GM19193 (cell line): ENCODE measurements around the gene NEURL1B.

Experiments
- POLR2A ChIP-seq: IDR thresholded peaks from 4 replicates; pipeline ENCODE4 v1.6.1; 2011; ENCODE audit not compliant: insufficient read depth, insufficient read length; ENCODE audit errors: extremely low read depth

Gene NEURL1B

DNA sequence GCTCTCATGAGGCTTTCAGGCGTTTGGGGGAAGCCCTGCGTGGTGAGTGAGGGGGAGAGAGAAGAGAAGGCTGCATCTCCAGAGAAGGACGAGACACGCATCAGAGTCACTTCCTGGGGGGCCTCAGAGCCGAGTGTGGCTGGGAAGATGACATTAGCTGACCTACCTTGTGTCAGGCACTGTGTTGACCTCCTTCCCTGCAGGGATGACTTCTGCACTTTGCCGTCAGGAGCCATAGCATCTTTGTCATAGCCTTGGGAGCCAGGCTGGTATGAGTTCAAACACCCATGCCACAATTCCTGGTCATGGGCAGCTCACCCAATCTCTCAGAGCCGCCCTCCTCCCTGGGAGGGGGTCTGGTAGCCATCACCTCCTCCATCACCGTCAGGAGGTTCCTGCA, 17.3 kb downstream of the NEURL1B start:
- TF ChIP-seq POLR2A, result no peak

DNA sequence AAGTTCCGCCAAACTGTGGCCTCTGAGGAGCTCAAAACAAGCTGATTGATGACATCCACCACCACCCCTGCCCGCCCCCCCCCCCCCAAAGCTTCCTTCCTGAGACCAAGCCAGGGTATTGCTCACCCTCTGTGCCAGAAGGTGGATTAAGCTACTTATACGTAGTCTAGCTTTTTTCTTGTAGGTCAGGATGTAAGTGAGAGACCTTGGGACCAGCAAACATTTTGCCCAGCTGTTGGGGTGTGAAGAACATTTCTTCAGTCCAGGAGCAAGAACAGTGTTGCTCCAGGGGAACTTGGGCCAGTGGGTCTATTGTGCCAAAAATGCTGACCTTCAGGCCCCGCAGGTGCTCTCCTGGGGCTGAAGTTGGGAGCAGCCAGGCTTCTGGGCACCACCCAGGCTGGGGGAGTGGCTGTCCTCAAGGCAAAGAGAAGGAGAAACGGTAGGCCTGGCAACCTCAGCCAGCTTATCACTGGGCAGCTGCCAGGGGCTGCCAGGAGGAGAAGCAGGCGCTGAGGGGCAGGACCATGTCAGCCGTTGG, 18.0 kb downstream of the NEURL1B start:
- TF ChIP-seq POLR2A, result no peak

DNA sequence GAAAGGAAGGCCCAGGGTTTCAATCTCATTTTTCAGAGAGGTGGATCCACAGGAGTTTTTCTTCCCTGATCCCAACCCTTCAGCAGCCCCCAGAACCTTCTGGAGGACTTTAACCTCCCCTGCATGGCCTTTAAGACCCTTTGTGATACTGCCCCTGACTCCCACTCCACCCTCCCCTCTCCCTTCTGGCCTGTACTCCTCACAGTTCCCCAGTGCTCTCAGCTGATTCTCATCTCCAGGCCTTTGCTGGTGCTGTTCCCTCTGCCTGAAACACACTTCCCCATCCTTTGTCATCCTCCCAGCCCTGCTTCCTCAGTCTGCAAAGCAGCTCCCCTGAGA, 18.5 kb downstream of the NEURL1B start:
- TF ChIP-seq POLR2A, result no peak

DNA sequence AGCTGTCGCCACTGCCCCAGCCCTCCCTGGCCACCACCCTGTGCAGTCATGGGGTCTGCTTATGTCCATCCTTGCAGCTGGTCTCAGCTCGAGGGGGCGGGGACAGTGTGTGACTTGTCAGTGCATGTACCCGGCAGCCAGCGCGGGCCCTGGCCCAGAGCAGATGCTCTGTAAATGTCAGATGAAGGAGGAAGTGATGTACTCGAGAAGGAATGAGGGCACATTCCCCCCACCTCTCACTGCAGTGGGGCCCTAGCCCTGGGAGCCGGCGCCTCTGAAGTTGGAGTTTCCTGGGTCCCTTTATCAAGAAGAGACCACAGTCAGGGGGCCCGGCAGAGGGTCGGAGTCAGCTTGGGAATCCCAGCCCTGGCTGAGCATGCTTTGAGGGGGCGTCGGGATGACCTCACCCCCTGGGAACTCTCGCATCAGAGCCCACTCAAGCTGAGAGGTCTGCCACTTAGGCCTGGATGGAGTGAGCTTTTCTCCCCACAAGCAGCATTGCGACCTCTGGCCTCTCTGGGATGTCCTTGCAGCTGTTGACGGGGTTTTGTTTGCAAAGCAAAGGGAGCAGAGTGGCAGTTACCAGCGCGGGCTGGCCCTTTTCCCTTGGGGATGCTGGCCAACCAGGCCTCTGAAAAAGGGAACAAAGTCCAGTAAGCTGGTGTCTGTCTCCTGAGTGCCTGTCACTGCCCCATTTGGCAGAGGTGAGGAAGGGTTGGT, 19.0 kb downstream of the NEURL1B start:
- TF ChIP-seq POLR2A, result no peak

DNA sequence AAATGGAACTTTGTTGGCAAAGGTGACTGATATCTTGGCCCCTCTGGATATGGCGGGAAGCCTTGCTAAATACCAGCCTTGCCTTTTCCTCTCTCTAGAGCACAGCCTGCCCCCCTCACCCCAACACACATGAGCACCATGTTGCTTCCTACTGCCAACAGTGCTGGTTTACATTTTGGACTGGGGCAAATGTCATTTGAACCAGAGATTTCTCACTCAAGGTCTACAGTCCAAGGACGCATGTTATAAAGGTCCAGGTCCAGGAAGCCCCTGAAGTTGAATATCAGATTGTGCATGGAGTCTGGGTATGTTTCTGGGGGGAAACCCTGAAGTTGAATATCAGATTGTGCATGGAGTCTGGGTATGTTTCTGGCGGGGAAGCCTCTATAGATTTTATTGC, 19.9 kb downstream of the NEURL1B start:
- no peak for TF ChIP-seq POLR2A

DNA sequence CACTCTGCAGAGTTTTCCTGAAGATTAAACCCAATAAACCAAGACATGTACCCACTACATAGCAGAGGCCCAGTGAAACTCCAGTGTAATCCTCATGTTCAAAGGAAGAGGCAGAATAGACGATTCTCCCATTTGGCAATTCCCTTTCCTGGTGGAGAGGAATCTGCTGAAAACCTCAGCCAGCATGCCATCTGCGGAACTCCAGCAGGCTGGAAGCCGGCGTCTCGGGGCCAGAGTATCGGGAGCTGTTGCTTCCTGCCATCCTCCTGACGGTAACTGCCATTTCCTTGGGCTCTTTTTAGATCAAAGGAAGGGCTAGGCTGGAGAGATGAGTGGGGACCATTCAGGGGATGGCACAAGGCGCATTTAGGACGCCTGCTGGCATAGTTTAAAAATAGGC, 20.5 kb downstream of the NEURL1B start:
- TF ChIP-seq POLR2A, result no peak

DNA sequence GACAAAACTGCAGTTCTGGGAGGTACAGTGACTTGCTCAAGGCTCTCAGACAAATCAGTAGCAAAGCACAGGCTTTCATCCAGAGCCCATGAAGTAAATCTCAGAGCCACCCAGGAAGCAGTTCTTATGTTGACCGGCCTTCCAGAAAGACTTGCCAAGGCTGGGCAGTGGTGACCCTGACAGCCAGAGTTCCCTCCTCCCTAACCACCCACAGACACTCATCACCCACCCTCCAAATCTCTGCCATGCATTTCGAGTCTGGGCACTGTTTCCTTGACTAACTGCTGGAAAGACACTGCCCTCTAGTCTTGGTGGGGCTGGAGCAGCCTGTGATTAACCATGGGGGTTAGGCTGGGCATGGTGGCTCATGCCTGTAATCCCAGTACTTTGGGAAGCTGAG, 21.5 kb downstream of the NEURL1B start:
- TF ChIP-seq POLR2A, result no peak

DNA sequence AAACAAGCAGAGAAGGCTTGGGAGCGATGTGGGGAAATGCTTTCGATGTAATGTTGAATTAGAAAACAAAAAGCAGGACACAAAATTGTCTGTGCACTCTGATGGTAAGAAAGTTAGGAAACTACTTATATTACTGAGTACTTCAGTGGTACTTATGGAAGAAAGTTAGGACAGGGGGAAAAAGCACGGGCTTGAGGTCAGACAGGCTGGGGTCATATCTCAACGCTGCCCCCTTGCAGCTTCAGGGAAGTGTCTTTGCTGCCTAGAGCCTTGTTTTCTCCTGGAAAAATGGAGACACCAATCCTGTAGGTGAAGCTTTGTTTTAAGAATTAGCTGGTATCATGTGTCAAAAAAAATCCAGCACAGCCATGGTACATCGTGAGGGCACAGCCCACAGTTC, 23.0 kb downstream of the NEURL1B start:
- no peak for TF ChIP-seq POLR2A

DNA sequence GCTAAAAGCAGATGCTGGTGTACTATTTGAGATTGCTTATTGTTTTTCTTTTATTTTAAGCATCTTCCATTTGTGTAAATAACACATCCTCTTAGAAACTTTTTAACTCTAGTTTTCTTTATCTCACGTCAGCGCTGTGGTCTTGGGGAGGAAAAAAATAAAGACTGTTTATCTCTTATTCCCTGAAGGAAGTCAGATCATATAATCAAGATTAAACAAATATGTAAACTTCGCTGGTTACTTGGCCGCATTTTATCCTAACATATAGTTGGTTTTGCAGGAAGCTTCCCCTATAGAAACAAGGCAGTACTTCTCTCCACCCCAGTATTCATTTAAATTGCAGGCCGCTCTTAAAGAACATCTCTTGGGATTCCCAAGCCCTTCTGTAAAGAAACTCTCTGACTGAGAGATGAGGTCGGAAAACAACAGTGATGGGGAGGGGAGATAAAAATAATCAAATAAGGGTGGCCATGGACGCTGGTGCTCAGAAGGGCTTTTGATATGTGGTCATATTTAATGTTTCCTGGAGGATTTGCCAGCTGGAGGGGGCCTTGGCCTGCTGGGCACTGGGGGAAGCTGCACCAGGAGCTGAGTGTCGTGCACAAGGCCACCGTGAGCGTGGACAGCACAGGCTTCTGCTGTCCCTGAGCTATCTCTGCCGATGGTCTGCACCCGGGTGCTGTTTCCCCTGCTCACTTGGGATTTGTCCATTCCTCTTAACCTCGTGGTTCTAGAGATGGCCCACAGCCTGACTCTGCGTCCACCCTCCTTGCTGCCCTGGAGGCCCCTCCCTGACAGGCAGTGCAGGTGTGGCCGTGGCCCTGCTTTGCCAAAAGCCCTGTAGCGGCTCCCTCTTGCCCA, 23.8 kb downstream of the NEURL1B start:
- no peak for TF ChIP-seq POLR2A

DNA sequence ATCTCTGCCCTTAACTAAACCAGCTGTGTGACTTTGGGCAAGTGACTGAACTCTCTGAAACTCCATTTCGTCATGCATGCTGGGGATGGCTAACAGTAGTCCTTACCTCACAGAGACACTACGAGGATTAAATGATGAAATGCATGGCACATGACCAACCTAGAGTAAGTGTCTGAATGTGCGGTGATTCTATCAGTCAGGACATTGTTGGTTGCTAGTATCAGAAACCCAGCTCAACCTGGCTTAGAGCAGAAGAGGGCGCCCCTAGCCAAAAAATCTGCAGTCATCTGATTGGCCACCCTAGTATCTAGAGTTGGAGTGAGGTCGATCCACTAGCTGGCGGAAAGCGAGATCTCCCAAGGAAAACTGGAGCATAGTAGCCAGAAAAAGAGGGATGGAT, 25.2 kb downstream of the NEURL1B start:
- TF ChIP-seq POLR2A, result no peak

DNA sequence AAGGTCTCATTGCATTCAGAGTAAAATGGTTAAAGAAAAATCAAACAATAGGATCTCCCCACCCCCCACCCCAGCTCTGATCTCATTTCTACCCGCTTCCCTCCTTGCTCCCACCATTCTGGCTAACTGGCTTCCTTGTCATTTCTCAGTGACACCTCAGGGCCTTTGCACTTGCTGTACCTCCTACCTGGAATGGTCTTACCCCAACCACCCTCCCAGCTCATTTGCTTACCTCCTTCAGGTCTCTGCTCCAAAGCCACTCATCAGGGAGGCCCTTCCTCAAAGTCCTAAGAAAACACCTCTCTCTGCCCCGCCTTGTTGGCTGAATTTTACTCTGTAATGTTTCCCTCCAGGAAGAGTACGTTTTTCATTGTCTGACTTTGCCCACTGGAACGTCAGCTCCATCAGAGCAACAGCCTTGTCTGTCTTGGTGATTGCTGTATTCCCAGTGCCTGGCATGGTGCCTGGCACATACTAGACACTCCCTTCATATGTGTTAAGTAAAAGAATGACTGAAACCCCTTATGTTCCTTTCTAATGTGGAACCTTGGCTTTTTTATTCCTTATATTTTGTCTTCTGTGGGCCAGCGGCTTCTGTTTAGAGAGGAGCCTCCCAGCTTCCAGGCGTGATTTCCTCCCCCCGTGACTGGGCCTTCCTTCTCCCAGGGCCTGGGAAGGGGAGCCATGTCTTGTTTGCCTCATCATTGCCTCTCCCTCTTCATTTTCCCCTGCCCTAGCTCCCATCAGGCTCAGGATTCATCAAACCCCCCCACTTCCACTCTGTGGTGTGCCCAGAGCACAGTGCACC, 26.9 kb downstream of the NEURL1B start:
- TF ChIP-seq POLR2A, result no peak

DNA sequence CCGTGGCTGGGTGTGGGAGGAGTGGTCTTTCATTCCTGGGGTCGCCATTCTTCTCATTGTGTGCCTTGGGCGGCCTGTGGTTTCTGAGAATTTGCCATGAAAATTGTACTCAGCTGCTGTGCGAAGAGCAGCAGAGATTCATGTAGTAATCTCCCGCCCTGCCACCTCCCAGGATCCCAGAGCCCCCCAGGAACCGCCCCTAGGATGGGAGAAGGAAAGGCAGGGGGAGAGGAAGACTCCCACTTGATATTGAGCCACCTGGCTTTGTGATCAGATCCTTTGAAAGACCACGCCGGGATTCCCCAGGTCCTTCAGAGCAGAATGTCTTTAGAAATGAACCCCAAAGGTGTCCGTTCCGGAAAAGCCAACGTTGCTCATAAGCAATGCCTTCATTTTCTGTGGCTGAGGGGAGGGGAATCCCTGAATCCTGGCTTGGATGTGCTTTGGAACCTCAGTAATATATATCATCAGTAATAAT, 27.6 kb downstream of the NEURL1B start:
- TF ChIP-seq POLR2A, result no peak

DNA sequence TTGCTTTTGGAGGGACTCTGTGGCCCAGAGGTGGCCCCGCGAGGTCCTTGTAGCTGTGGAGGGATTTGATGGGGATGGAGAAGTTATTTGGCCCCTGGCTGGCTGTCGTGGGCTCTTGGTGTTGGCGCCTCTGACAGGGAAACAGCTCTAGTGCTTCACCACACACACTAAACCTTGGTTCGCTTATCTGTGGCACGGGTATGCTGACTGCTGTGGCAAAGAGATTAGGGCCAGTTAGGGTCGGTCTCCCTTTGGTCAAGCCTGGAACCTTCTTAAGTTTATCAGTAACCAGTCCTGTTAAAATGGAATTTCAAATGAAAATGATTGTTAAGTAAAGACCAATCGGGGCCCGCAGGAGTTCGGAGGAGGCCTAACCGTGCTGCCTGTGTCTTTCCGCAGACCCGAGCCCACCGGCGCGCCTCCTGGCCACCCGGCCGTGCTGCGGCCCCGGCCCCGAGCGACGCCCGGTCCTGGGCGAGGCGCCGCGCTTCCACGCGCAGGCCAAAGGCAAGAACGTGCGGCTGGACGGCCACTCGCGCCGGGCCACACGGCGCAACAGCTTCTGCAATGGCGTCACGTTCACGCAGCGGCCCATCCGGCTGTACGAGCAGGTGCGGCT, 28.4 kb downstream of the NEURL1B start:
- TF ChIP-seq POLR2A, result no peak

DNA sequence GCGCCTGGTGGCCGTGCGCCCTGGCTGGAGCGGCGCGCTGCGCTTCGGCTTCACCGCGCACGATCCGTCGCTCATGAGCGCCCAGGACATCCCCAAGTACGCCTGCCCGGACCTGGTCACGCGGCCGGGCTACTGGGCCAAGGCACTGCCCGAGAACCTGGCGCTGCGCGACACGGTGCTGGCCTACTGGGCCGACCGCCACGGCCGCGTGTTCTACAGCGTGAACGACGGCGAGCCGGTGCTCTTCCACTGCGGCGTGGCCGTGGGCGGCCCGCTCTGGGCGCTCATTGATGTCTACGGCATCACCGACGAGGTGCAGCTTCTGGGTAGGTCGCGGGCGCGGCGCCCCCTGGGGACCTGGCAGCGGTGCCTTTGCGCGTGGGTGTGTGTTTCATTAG, 28.9 kb downstream of the NEURL1B start:
- TF ChIP-seq POLR2A, result no peak

DNA sequence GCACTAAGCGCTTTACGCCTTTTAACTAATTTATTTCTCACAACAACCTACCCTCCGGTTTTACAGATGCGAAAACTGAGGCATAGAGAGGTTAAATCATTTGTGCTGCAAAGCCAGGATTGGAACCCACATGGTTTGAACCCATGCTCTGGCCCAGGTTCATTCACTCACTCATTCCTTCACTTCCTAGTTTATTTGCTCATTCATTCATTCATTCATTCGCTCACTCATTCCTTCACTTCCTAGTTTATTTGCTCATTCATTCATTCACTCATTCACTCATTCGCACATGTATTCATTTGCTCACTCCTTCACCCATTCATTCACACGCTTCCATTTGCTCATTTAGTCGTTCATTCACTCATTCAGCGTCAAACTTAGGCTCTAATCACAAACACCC, 29.4 kb downstream of the NEURL1B start:
- no peak for TF ChIP-seq POLR2A
